GM12878 (cell line): ENCODE results near the gene TMBIM1. TPM values are rescaled to one million over a fixed set of nuclear protein-coding genes. Genes with fewer than 3 reads are reported as not detected.

Experiments used
- JUNB ChIP-seq: IDR thresholded peaks from 2 replicates; pipeline ENCODE4 v1.6.1; 2016; ENCODE audit warnings: antibody characterized with exemption, mild to moderate bottlenecking
- POLR2AphosphoS2 ChIP-seq: IDR thresholded peaks from 2 replicates; pipeline ENCODE4 v1.6.1; 2011; ENCODE audit warnings: low read depth, mild to moderate bottlenecking, low read length, improper control_type of control experiment, moderate library complexity
- STAT3 ChIP-seq: IDR thresholded peaks from 2 replicates; pipeline ENCODE4 v1.6.1; 2011; ENCODE audit warnings: low read depth, low read length, improper control_type of control experiment
- polyA plus RNA-seq, 11 experiments: library from polyadenylated mRNA; depleted of rRNA in 4 of 11; unstranded in 6 of 11; stranded (reverse) in 5 of 11; fragments of >200 nt; fragmentation: Nextera tagmentation in 4 of 11; fragmentation: Illumina TruSeq in 1 of 11; extraction: Ambion mirVana in 4 of 11; extraction: Trizol in 1 of 11; gene quantifications; 1 replicate in 1 of 11; 2 replicates in 10 of 11; pipeline versions ENCODE4 v1.2.1 to v1.2.3, GENCODE V29; 2011 to 2016; ENCODE audit warnings: inconsistent platforms in 2 of 11, missing spikeins in 2 of 11, low read depth in 1 of 11
- total RNA-seq, 4 experiments: library from RNA; depleted of rRNA in 3 of 4; stranded (reverse); fragments of >200 nt in 3 of 4; fragmentation: Illumina TruSeq in 1 of 4; extraction: Trizol in 1 of 4; gene quantifications; 2 replicates each; pipeline versions ENCODE4 v1.2.1 to v1.2.3, GENCODE V29; 2013 to 2021
- TF ChIP-seq, protein P1 (sequence below): fragments of 450-650 bp; formaldehyde crosslinking; IDR thresholded peaks from 2 replicates; pipeline ENCODE4 v1.4.0; 2022; ENCODE audit warnings: mild to moderate bottlenecking, moderate library complexity
- TF ChIP-seq, protein P2 (sequence below): fragments of 450-650 bp; formaldehyde crosslinking; IDR thresholded peaks from 2 replicates; pipeline ENCODE4 v1.4.0; 2020; ENCODE audit warnings: mild to moderate bottlenecking, moderate library complexity

The TMBIM1 gene
- total and polyA plus RNA-seq, 10 of the 15 experiments (the other 5 are each of a cell fraction or from before 2014, with no cell fraction given): 6.1 to 38.3 (median 26.2) TPM

DNA sequence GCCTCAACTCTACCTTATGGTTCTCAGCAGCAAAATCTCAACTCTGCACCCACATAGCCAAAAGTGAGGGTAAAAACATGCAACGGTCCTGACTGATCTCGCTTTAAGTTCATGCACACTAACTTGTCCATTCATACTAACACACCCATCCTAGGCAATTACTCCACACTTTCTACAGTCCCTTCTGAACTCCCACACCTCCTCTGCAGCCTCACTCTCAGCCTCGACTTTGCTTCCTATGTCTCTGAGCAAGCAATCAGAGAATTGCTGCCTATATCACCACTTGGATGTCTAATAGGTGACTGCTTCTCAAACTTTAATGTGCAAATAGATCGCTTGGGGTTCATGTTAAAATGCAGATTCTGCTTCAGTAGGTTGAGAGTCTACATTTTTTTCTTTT is 7.8 kb upstream of the TMBIM1 start (continued):
- TF ChIP-seq, protein P1, sequence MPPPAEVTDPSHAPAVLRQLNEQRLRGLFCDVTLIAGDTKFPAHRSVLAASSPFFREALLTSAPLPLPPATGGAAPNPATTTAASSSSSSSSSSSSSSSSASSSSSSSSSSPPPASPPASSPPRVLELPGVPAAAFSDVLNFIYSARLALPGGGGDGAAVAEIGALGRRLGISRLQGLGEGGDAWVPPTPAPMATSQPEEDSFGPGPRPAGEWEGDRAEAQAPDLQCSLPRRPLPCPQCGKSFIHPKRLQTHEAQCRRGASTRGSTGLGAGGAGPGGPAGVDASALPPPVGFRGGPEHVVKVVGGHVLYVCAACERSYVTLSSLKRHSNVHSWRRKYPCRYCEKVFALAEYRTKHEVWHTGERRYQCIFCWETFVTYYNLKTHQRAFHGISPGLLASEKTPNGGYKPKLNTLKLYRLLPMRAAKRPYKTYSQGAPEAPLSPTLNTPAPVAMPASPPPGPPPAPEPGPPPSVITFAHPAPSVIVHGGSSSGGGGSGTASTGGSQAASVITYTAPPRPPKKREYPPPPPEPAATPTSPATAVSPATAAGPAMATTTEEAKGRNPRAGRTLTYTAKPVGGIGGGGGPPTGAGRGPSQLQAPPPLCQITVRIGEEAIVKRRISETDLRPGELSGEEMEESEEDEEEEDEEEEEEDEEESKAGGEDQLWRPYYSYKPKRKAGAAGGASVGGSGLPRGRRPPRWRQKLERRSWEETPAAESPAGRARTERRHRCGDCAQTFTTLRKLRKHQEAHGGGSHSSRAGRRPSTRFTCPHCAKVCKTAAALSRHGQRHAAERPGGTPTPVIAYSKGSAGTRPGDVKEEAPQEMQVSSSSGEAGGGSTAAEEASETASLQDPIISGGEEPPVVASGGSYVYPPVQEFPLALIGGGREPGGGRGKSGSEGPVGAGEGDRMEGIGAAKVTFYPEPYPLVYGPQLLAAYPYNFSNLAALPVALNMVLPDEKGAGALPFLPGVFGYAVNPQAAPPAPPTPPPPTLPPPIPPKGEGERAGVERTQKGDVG (CRISPR knock-in tag): no peak
- TF ChIP-seq STAT3 (no peak), POLR2AphosphoS2 (no peak), JUNB (no peak)
- TF ChIP-seq, protein P2, sequence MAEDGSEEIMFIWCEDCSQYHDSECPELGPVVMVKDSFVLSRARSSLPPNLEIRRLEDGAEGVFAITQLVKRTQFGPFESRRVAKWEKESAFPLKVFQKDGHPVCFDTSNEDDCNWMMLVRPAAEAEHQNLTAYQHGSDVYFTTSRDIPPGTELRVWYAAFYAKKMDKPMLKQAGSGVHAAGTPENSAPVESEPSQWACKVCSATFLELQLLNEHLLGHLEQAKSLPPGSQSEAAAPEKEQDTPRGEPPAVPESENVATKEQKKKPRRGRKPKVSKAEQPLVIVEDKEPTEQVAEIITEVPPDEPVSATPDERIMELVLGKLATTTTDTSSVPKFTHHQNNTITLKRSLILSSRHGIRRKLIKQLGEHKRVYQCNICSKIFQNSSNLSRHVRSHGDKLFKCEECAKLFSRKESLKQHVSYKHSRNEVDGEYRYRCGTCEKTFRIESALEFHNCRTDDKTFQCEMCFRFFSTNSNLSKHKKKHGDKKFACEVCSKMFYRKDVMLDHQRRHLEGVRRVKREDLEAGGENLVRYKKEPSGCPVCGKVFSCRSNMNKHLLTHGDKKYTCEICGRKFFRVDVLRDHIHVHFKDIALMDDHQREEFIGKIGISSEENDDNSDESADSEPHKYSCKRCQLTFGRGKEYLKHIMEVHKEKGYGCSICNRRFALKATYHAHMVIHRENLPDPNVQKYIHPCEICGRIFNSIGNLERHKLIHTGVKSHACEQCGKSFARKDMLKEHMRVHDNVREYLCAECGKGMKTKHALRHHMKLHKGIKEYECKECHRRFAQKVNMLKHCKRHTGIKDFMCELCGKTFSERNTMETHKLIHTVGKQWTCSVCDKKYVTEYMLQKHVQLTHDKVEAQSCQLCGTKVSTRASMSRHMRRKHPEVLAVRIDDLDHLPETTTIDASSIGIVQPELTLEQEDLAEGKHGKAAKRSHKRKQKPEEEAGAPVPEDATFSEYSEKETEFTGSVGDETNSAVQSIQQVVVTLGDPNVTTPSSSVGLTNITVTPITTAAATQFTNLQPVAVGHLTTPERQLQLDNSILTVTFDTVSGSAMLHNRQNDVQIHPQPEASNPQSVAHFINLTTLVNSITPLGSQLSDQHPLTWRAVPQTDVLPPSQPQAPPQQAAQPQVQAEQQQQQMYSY (CRISPR knock-in tag): no peak
